IPS DF 6.9 (cell line): ENCODE data around the gene SLC2A9.

Experiments
- DNase-seq: peaks from one replicate; pipeline ENCODE4 v3.0.0-alpha.2; 2013; ENCODE audit warnings: low read depth, low spot score
- H3K27ac ChIP-seq: one replicate; pipeline ENCODE4 v1.5.1; 2013; ENCODE audit warnings: low read length, control low read depth
- H3K27me3 ChIP-seq: 2 replicates; pipeline ENCODE4 v1.6.1; 2013; ENCODE audit warnings: mild to moderate bottlenecking, low read length; ENCODE audit not compliant: control insufficient read depth, insufficient read depth
- H3K36me3 ChIP-seq: 2 replicates; pipeline ENCODE4 v1.6.1; 2013; ENCODE audit warnings: low read length; ENCODE audit not compliant: control insufficient read depth, insufficient read depth
- H3K4me1 ChIP-seq: 2 replicates; pipeline ENCODE4 v1.6.1; 2013; ENCODE audit warnings: low read length; ENCODE audit not compliant: control insufficient read depth, insufficient read depth
- H3K4me3 ChIP-seq: 2 replicates; pipeline ENCODE4 v1.5.1; 2013; ENCODE audit warnings: mild to moderate bottlenecking, low read length
- H3K9me3 ChIP-seq: 2 replicates; pipeline ENCODE4 v1.6.1; 2013; ENCODE audit warnings: low read length, inconsistent platforms; ENCODE audit not compliant: control insufficient read depth, insufficient read depth
- whole genome bisulfite sequencing: extraction: QIAGEN DNeasy Blood & Tissue Kit; methylation state at CpG from one replicate; pipeline ENCODE4 v1.1.7; 2013; ENCODE audit warnings: mixed read lengths, missing lambda C conversion rate; ENCODE audit not compliant: insufficient read length, insufficient coverage; 5-methylcytosine and 5-hydroxymethylcytosine counted together

The SLC2A9 gene

GRCh38 chr4:10008609-10009005, 12.7 kb downstream of the SLC2A9 start:
- 0 out of 2 replicates have a peak, but pooled peaks cover 1% of the 10 kb centered on the region for H3K4me1 ChIP-seq
- H3K36me3 ChIP-seq: no peaks in the 10 kb centered on the region
- H3K27me3 ChIP-seq: no peaks in the 10 kb centered on the region
- no peak overlapping the region for H3K4me3 ChIP-seq
- no peak overlapping the region for H3K27ac ChIP-seq
- no peaks in the 10 kb centered on the region for H3K9me3 ChIP-seq
- WGBS: no CpG with 5 or more reads among the region's 3 CpGs
- no peak for DNase-seq

DNA sequence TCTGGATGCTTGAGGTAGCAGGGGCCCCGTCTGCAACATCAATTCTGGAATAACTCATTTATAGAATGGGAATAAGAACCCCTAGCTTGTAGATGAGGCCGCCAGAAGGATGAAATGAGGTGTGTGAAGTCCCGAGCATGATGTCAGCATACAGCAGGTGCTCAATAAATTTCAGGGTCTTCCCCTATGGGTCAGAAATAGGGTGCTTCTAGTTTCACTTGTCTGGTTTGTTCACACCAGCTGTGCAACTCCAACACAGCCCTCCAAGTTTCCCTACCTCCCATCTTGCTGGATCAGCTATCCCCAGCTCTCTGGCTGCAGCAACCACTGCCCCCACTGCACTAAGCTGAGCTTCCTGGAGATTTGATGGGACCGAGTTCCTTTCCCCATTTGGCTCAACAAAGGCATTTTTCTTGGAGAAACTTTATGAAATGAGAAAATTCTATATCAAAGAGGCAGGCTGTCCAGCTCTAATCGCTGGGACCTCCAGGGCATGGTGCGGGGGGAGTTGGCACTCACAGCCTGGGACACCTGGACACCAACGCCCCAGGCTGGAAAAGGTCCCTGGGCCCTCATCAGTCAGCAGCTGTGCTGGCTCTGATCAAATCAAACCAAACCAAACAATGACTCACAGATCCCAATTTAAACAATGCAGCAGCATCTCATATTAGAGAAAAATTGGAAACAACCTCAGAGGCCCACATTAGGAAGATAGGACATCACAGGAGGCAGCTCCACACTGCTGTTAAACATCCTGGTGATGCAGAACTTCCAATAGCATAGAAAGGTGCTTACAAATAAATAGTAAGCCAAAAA, 13.3 kb downstream of the SLC2A9 start:
- Histone ChIP-seq H3K27ac (no peak overlapping the region), H3K4me3 (no peak overlapping the region)
- DNase-seq: no peak

DNA sequence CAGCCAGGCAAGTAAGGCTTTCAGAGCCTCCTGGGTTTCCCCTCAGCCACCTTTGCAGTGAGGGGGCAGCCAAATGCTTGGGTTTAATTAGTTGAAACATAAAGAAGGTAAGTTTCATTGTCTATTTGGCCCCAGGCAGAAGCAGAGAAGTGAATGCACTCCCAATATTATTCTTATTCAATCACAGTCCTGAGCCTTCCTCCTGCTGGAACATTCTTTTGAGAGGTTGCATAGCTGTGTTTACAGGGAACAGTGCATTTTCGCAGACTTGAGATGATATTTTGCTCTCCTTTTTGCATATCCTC, 13.9 kb downstream of the SLC2A9 start:
- Histone ChIP-seq H3K9me3 (no peaks in the 10 kb centered on the region), H3K36me3 (no peaks in the 10 kb centered on the region), H3K4me1 (0 out of 2 replicates have a peak, but pooled peaks cover 1% of the 10 kb centered on the region), H3K27me3 (no peaks in the 10 kb centered on the region), H3K27ac (no peak overlapping the region), H3K4me3 (no peak overlapping the region)
- no peak for DNase-seq
- no CpG with 5 or more reads among the region's 1 CpG for WGBS

More for the DNA sequence above, 13.3 kb downstream of the SLC2A9 start:
- H3K27me3 ChIP-seq: no peaks in the 10 kb centered on the region
- H3K4me1 ChIP-seq: 0 out of 2 replicates have a peak, but pooled peaks cover 1% of the 10 kb centered on the region
- no peaks in the 10 kb centered on the region for H3K36me3 ChIP-seq
- no CpG with 5 or more reads among the region's 7 CpGs for WGBS
- no peaks in the 10 kb centered on the region for H3K9me3 ChIP-seq

- Histone ChIP-seq H3K9me3 (no peaks in the 10 kb centered on the region), H3K4me1 (0 out of 2 replicates have a peak, but pooled peaks cover 1% of the 10 kb centered on the region), H3K27me3 (no peaks in the 10 kb centered on the region), H3K27ac (no peak overlapping the region), H3K36me3 (no peaks in the 10 kb centered on the region), H3K4me3 (no peak overlapping the region)
- no peak for DNase-seq
- no CpG with 5 or more reads among the region's 12 CpGs for WGBS
These were observed 14.5 kb downstream of the SLC2A9 start for GRCh38 chr4:10006601-10007435.

- Histone ChIP-seq H3K27me3 (no peaks in the 10 kb centered on the region), H3K4me3 (no peak overlapping the region), H3K9me3 (no peaks in the 10 kb centered on the region), H3K36me3 (no peaks in the 10 kb centered on the region), H3K4me1 (0 out of 2 replicates have a peak, but pooled peaks cover 1% of the 10 kb centered on the region), H3K27ac (no peak overlapping the region)
- DNase-seq: no peak
- WGBS: no CpG with 5 or more reads among the region's 6 CpGs
These were observed 15.1 kb downstream of the SLC2A9 start for GRCh38 chr4:10006231-10006600.

GRCh38 chr4:10005632-10006031, 15.7 kb downstream of the SLC2A9 start:
- Histone ChIP-seq H3K4me3 (no peak overlapping the region), H3K36me3 (no peaks in the 10 kb centered on the region), H3K4me1 (0 out of 2 replicates have a peak, but pooled peaks cover 1% of the 10 kb centered on the region), H3K27me3 (no peaks in the 10 kb centered on the region), H3K9me3 (no peaks in the 10 kb centered on the region), H3K27ac (no peak overlapping the region)
- 100% methylated on average over 2 of the region's 4 CpGs for WGBS
- DNase-seq: no peak

DNA sequence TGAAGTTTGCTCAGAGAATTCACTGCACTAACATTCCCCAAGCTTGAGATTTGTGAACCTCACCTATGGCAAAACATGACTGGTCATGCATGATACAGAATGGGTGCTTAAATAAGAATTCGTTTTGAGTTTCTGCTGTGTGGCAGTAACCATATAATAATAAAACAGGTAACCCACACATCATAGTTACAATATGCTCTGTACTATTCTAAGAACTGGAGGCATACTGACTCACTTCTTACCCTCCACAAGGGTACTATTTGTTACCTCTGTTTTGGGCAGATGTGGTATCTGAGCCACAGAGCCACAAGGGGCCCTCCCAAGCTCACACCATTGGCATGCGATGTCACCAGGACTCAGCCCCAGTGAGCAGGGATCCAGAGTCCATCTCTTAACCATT, 17.6 kb downstream of the SLC2A9 start:
- DNase-seq: no peak
- Histone ChIP-seq H3K27ac (no peak overlapping the region), H3K27me3 (no peaks in the 10 kb centered on the region), H3K36me3 (no peaks in the 10 kb centered on the region), H3K4me3 (no peak overlapping the region), H3K9me3 (no peaks in the 10 kb centered on the region), H3K4me1 (0 out of 2 replicates have a peak, but pooled peaks cover 1% of the 10 kb centered on the region)
- no CpG with 5 or more reads among the region's 2 CpGs for WGBS

DNA sequence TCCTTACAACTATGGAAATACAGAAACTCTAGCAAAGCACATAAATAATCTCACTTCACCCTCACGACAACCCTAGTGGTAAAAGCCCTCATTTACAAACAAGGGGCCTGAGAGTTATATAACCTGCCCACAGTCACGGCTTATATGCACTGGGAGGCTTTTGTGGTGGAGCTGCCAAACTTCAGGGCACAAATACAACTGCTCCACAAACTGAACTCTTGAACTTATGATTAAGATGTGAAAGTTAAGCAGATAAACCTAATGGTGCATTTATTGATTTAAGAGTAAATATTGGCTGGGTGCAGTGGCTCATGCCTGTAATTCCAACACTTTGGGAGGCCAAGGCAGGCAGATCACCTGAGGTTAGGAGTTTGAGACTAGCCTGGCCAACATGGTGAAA, 19.0 kb downstream of the SLC2A9 start:
- Histone ChIP-seq H3K4me3 (no peak overlapping the region), H3K27me3 (no peaks in the 10 kb centered on the region), H3K27ac (no peak overlapping the region), H3K9me3 (no peaks in the 10 kb centered on the region), H3K36me3 (no peaks in the 10 kb centered on the region), H3K4me1 (0 out of 2 replicates have a peak, but pooled peaks cover 1% of the 10 kb centered on the region)
- no CpG with 5 or more reads among the region's 2 CpGs for WGBS
- no peak for DNase-seq

- Histone ChIP-seq H3K36me3 (no peaks in the 10 kb centered on the region), H3K9me3 (no peaks in the 10 kb centered on the region), H3K27ac (no peak overlapping the region), H3K4me3 (no peak overlapping the region), H3K4me1 (no peaks in the 10 kb centered on the region), H3K27me3 (no peaks in the 10 kb centered on the region)
- WGBS: no CpG with 5 or more reads among the region's 4 CpGs
- no peak for DNase-seq
These were observed 19.5 kb downstream of the SLC2A9 start for GRCh38 chr4:10001757-10002156.

GRCh38 chr4:9999956-10000561, 21.2 kb downstream of the SLC2A9 start:
- no CpG with 5 or more reads among the region's 4 CpGs for WGBS
- Histone ChIP-seq H3K9me3 (no peaks in the 10 kb centered on the region), H3K4me3 (no peak overlapping the region), H3K27me3 (no peaks in the 10 kb centered on the region), H3K27ac (no peak overlapping the region), H3K4me1 (no peaks in the 10 kb centered on the region), H3K36me3 (no peaks in the 10 kb centered on the region)
- DNase-seq: no peak
